Keratinocyte (primary cell): ENCODE data around the gene CDC42BPG. TPM values are rescaled to one million over a fixed set of nuclear protein-coding genes. Genes with fewer than 3 reads are reported as not detected.

ENCODE experiments used
- DNase-seq: peaks from one replicate; pipeline ENCODE4 v3.0.0-alpha.2; 2011; ENCODE audit warnings: low read depth, missing footprints, low spot score
- FAIRE-seq: peaks from 2 replicates; lab custom pipeline; 2011; peaks lifted over from hg19 to GRCh38; lab: Jason Lieb, UNC
- H2AFZ ChIP-seq: 2 replicates; pipeline ENCODE4 v1.6.0; 2012; ENCODE audit warnings: low read length, control low read depth, inconsistent platforms; ENCODE audit not compliant: control insufficient read depth
- H3K27ac ChIP-seq: 2 replicates; pipeline ENCODE4 v1.5.1; 2011; ENCODE audit warnings: low read length; ENCODE audit not compliant: control insufficient read depth, insufficient read depth
- H3K27me3 ChIP-seq: 3 replicates; pipeline ENCODE4 v1.6.0; 2011; ENCODE audit warnings: low read length; ENCODE audit not compliant: control insufficient read depth, insufficient read depth; ENCODE audit errors: extremely low read depth
- H3K36me3 ChIP-seq, 2 experiments: 2 replicates in 1 of 2; 3 replicates in 1 of 2; pipeline ENCODE4 v1.5.1; 2011; ENCODE audit warnings: low read length in 2 of 2, mild to moderate bottlenecking in 1 of 2; ENCODE audit not compliant: control insufficient read depth in 2 of 2, insufficient read depth in 2 of 2; ENCODE audit errors: extremely low read depth in 1 of 2
- H3K4me1 ChIP-seq: 3 replicates; pipeline ENCODE4 v1.5.1; 2011; ENCODE audit warnings: low read length; ENCODE audit not compliant: control insufficient read depth, insufficient read depth; ENCODE audit errors: extremely low read depth
- H3K4me2 ChIP-seq: 3 replicates; pipeline ENCODE4 v1.6.0; 2011; ENCODE audit warnings: low read depth, low read length; ENCODE audit not compliant: control insufficient read depth, insufficient read depth; ENCODE audit errors: extremely low read depth
- H3K4me3 ChIP-seq, 3 experiments: fragments of 200-600 bp in 1 of 3; sonication (generic) in 1 of 3; 2 replicates in 2 of 3; 3 replicates in 1 of 3; pipeline ENCODE4 v1.5.1; 2011 to 2016; ENCODE audit warnings: low read length in 3 of 3, mild to moderate bottlenecking in 3 of 3, control low read depth in 2 of 3, inconsistent platforms in 1 of 3, low read depth in 1 of 3, mixed read lengths in 1 of 3, mixed run types in 1 of 3, moderate library complexity in 1 of 3; ENCODE audit not compliant: control insufficient read depth in 2 of 3, insufficient read depth in 2 of 3; ENCODE audit errors: extremely low read depth in 1 of 3
- H3K79me2 ChIP-seq: 2 replicates; pipeline ENCODE4 v1.6.0; 2012; ENCODE audit warnings: low read length; ENCODE audit not compliant: control insufficient read depth, insufficient read depth
- H3K9ac ChIP-seq: 3 replicates; pipeline ENCODE4 v1.6.0; 2011; ENCODE audit warnings: low read length; ENCODE audit not compliant: control insufficient read depth, insufficient read depth; ENCODE audit errors: extremely low read depth
- H3K9me1 ChIP-seq: 3 replicates; pipeline ENCODE4 v1.6.0; 2011; ENCODE audit warnings: low read length; ENCODE audit not compliant: control insufficient read depth, insufficient read depth; ENCODE audit errors: extremely low read depth
- H3K9me3 ChIP-seq: 2 replicates; pipeline ENCODE4 v1.5.1; 2012; ENCODE audit warnings: low read depth, low read length; ENCODE audit not compliant: control insufficient read depth
- H4K20me1 ChIP-seq: 3 replicates; pipeline ENCODE4 v1.6.0; 2011; ENCODE audit warnings: low read length; ENCODE audit not compliant: control insufficient read depth, insufficient read depth; ENCODE audit errors: extremely low read depth
- CTCF ChIP-seq, 3 experiments: IDR thresholded peaks in 1 of 3; conservative IDR thresholded peaks in 1 of 3; optimal IDR thresholded peaks in 1 of 3; 2 replicates in 2 of 3; 3 replicates in 1 of 3; pipeline versions ENCODE3 to v1.5.1; 2011; ENCODE audit warnings: low read length in 3 of 3, mild to moderate bottlenecking in 3 of 3, moderate library complexity in 2 of 3, control low read depth in 1 of 3, inconsistent platforms in 1 of 3; ENCODE audit not compliant: insufficient read depth in 2 of 3; ENCODE audit errors: extremely low read depth in 1 of 3
- EZH2 ChIP-seq: IDR thresholded peaks from one replicate; pipeline ENCODE4 v1.6.1; 2012; ENCODE audit warnings: inconsistent platforms, mild to moderate bottlenecking, low read length, moderate library complexity
- dilution Hi-C: fragments of 300-500 bp; cut with MboI; formaldehyde crosslinking; loops from one replicate; pipeline ENCODE4 v1.7.0; 2020; ENCODE audit warnings: low sequenced_read_pairs; ENCODE audit not compliant: extremely low pct_ligation_motif_present
- polyA plus RNA-seq, 5 experiments: library from polyadenylated mRNA; depleted of rRNA in 3 of 5; stranded (reverse) in 3 of 5; stranded (forward) in 1 of 5; unstranded in 1 of 5; fragments of >200 nt; gene quantifications; 1 replicate in 1 of 5; 2 replicates in 3 of 5; 3 replicates in 1 of 5; pipeline versions ENCODE4 v1.2.1 to v1.2.3, GENCODE V29; 2011 to 2012; ENCODE audit warnings: missing spikeins in 2 of 5, low read depth in 1 of 5, low replicate concordance in 1 of 5

Gene CDC42BPG
- polyA plus RNA-seq, 1 donor (not counting 4 experiments of a cell fraction or from before 2014, with no cell fraction given), result 2.5 TPM

- TF ChIP-seq CTCF (optimal IDR thresholded peaks at IDR 0.05 in 1 of 3, IDR thresholded peaks at IDR 0.05 in 1 of 3, conservative IDR thresholded peaks at IDR 0.05 in 1 of 3; ENCODE audit: extremely low read depth in 1 of 3, insufficient read depth in 2 of 3, low read length in 3 of 3), result no peak
- TF ChIP-seq EZH2, result no peak
- Histone ChIP-seq H2AFZ (peak overlapping the region; percentile 45), H3K27ac (peak overlapping the region; percentile 70), H3K4me3 (peak overlapping the region; percentile 59 to 85 (median 78)), H3K79me2 (peaks cover 46% of the 10 kb centered on the region), H3K9ac (peak overlapping the region; percentile 88), H3K27me3 (no peaks in the 10 kb centered on the region), H3K4me1 (peaks cover 37% of the 10 kb centered on the region), H3K9me3 (no peaks in the 10 kb centered on the region), H3K9me1 (peaks cover 3% of the 10 kb centered on the region), H3K4me2 (peak overlapping the region; percentile 91), H4K20me1 (peaks cover 25% of the 10 kb centered on the region), H3K36me3 (peaks cover 12 to 19% of the 10 kb centered on the region in 2 experiments)
- dilution Hi-C loops, result no loop called here
- FAIRE-seq (no peak), DNase-seq (no peak)
These were observed 33.7 kb upstream of the CDC42BPG start for GRCh38 chr11:64878223-64878493.

- peak overlapping the region; percentile 45 for H2AFZ ChIP-seq
These were observed 33.2 kb upstream of the CDC42BPG start for GRCh38 chr11:64877390-64878222.

More at GRCh38 chr11:64877390-64878222, 33.2 kb upstream of the CDC42BPG start:
- peak overlapping the region; percentile 88 for H3K9ac ChIP-seq
- dilution Hi-C loops, result no loop called here
- H3K27ac ChIP-seq, result peak overlapping the region; percentile 70
- peaks cover 25% of the 10 kb centered on the region for H4K20me1 ChIP-seq
- H3K36me3 ChIP-seq, result peaks cover 16 to 24% of the 10 kb centered on the region in 2 experiments
- H3K9me1 ChIP-seq, result peaks cover 3% of the 10 kb centered on the region
- peak overlapping the region; percentile 91 for H3K4me2 ChIP-seq
- peaks cover 51% of the 10 kb centered on the region for H3K79me2 ChIP-seq
- FAIRE-seq (no peak), DNase-seq (no peak)
- TF ChIP-seq EZH2 (no peak), CTCF (optimal IDR thresholded peaks at IDR 0.05 in 1 of 3, IDR thresholded peaks at IDR 0.05 in 1 of 3, conservative IDR thresholded peaks at IDR 0.05 in 1 of 3; ENCODE audit: extremely low read depth in 1 of 3, insufficient read depth in 2 of 3, low read length in 3 of 3) (no peak)
- no peaks in the 10 kb centered on the region for H3K27me3 ChIP-seq
- H3K9me3 ChIP-seq, result no peaks in the 10 kb centered on the region
- peak overlapping the region; percentile 59 to 85 (median 78) for H3K4me3 ChIP-seq
- peaks cover 41% of the 10 kb centered on the region for H3K4me1 ChIP-seq
